ENCODE measurements around the gene TXNDC2. TPM values are rescaled to one million over a fixed set of nuclear protein-coding genes. Genes with fewer than 3 reads are reported as not detected.
A peak's percentile ranks its signal among the peaks of the same experiment; 100 is the strongest.

Gene TXNDC2
- total and polyA plus RNA-seq, 4 donors = 0.21 to 0.65 TPM; not detected in 2

- Histone ChIP-seq H3K4me3 (ENCODE audit: low read length in 2 of 2) (no peak overlapping the region), H3K27ac (ENCODE audit: low read depth in 1 of 2, low read length in 2 of 2) (no peak overlapping the region), H3K4me1 (ENCODE audit: control insufficient read depth in 1 of 2, insufficient read depth in 2 of 2, low read length in 2 of 2) (no peaks in the 10 kb centered on the region), H3K36me3 (ENCODE audit: control insufficient read depth in 1 of 2, insufficient read depth in 2 of 2, low read length in 1 of 2) (no peaks in the 10 kb centered on the region), H3K27me3 (ENCODE audit: control insufficient read depth in 1 of 2, insufficient read depth in 2 of 2, low read length in 1 of 2) (no peaks in the 10 kb centered on the region), H3K9me3 (ENCODE audit: control insufficient read depth, low read length) (no peaks in the 10 kb centered on the region)
- DNase-seq = no peak
- WGBS, 2 donors = 93 to 97% methylated on average over 3 of the region's 3 CpGs
- intact Hi-C loops (cut with DNase I) = no loop called here
- ATAC-seq (ENCODE audit: low FRiP score) = no peak
These were observed 19.1 kb upstream of the TXNDC2 start for GRCh38 chr18:9866627-9867026.

- no peak overlapping the region for H3K27ac ChIP-seq (ENCODE audit: low read depth in 1 of 2, low read length in 2 of 2)
- DNase-seq (no peak), ATAC-seq (ENCODE audit: low FRiP score) (no peak)
- 81 to 87% methylated on average over 4 of the region's 4 CpGs for WGBS, 2 donors
- intact Hi-C loops (cut with DNase I) = no loop called here
- H3K27me3 ChIP-seq (ENCODE audit: control insufficient read depth in 1 of 2, insufficient read depth in 2 of 2, low read length in 1 of 2) = no peaks in the 10 kb centered on the region
- no peaks in the 10 kb centered on the region for H3K36me3 ChIP-seq (ENCODE audit: control insufficient read depth in 1 of 2, insufficient read depth in 2 of 2, low read length in 1 of 2)
- H3K9me3 ChIP-seq (ENCODE audit: control insufficient read depth, low read length) = no peaks in the 10 kb centered on the region
- no peaks in the 10 kb centered on the region for H3K4me1 ChIP-seq (ENCODE audit: control insufficient read depth in 1 of 2, insufficient read depth in 2 of 2, low read length in 2 of 2)
- no peak overlapping the region for H3K4me3 ChIP-seq (ENCODE audit: low read length in 2 of 2)
These were observed 18.6 kb upstream of the TXNDC2 start for GRCh38 chr18:9867071-9867594.

DNA sequence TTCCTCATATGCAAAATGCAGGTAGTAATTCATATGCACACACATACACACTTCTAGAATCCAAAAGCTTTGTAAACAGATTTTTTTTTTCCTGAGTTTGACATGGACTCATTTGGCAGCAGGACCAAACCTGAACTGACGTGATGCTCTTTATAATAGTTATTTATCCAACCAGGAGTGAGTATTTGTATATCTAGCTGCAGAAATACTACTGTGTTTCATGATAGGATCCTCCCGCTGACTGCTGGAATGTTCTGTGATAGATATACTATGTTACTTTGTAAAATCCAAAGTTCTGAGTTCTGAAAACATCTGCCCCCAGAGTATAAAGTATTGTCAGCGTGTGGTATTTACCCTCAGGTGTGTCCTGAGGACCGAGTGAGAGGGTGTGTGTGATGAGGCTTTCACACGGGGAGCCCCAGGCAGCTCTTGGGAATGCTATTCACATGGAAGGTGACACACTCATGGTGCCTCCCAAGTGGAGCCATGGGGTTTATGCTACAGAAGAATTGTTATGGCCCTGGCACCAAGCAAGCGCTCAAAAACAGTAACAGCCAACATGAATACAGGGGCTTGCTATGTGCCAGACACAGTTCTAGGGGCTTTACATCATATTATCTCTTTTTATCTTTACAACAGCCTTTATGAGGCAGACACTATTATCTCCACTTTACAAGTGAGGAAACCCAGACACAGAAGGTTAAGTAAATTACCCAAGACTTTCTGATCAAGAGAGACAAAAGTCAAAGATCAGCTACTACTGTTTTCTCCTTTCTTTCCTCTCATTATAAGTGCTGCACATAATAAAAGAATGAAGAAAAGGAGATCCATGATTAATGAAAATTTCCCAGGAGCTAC, 16.7 kb upstream of the TXNDC2 start:
- WGBS, 2 donors = 70 to 76% methylated on average over 6 of the region's 6 CpGs
- Histone ChIP-seq H3K4me1 (ENCODE audit: control insufficient read depth in 1 of 2, insufficient read depth in 2 of 2, low read length in 2 of 2) (no peaks in the 10 kb centered on the region), H3K27me3 (ENCODE audit: control insufficient read depth in 1 of 2, insufficient read depth in 2 of 2, low read length in 1 of 2) (no peaks in the 10 kb centered on the region), H3K27ac (ENCODE audit: low read depth in 1 of 2, low read length in 2 of 2) (no peak overlapping the region), H3K9me3 (ENCODE audit: control insufficient read depth, low read length) (no peaks in the 10 kb centered on the region), H3K4me3 (ENCODE audit: low read length in 2 of 2) (no peak overlapping the region), H3K36me3 (ENCODE audit: control insufficient read depth in 1 of 2, insufficient read depth in 2 of 2, low read length in 1 of 2) (no peaks in the 10 kb centered on the region)
- intact Hi-C loops (cut with DNase I) = no loop called here
- DNase-seq (no peak), ATAC-seq (ENCODE audit: low FRiP score) (no peak)

GRCh38 chr18:9869715-9870430, 15.9 kb upstream of the TXNDC2 start:
- Histone ChIP-seq H3K27me3 (ENCODE audit: control insufficient read depth in 1 of 2, insufficient read depth in 2 of 2, low read length in 1 of 2) (no peaks in the 10 kb centered on the region), H3K4me3 (ENCODE audit: low read length in 2 of 2) (no peak overlapping the region), H3K4me1 (ENCODE audit: control insufficient read depth in 1 of 2, insufficient read depth in 2 of 2, low read length in 2 of 2) (no peaks in the 10 kb centered on the region), H3K9me3 (ENCODE audit: control insufficient read depth, low read length) (no peaks in the 10 kb centered on the region), H3K27ac (ENCODE audit: low read depth in 1 of 2, low read length in 2 of 2) (no peak overlapping the region), H3K36me3 (ENCODE audit: control insufficient read depth in 1 of 2, insufficient read depth in 2 of 2, low read length in 1 of 2) (no peaks in the 10 kb centered on the region)
- intact Hi-C loops (cut with DNase I) = no loop called here
- no peak for DNase-seq
- WGBS, 2 donors = 68 to 69% methylated on average over 9 of the region's 9 CpGs
- ATAC-seq (ENCODE audit: low FRiP score) = peak; percentile 19

GRCh38 chr18:9870431-9871008, 15.3 kb upstream of the TXNDC2 start:
- H3K4me3 ChIP-seq (ENCODE audit: low read length in 2 of 2) = no peak overlapping the region
- no peaks in the 10 kb centered on the region for H3K4me1 ChIP-seq (ENCODE audit: control insufficient read depth in 1 of 2, insufficient read depth in 2 of 2, low read length in 2 of 2)
- no peak overlapping the region for H3K27ac ChIP-seq (ENCODE audit: low read depth in 1 of 2, low read length in 2 of 2)
- DNase-seq = no peak
- H3K27me3 ChIP-seq (ENCODE audit: control insufficient read depth in 1 of 2, insufficient read depth in 2 of 2, low read length in 1 of 2) = no peaks in the 10 kb centered on the region
- no peaks in the 10 kb centered on the region for H3K36me3 ChIP-seq (ENCODE audit: control insufficient read depth in 1 of 2, insufficient read depth in 2 of 2, low read length in 1 of 2)
- ATAC-seq (ENCODE audit: low FRiP score) = no peak
- intact Hi-C loops (cut with DNase I) = no loop called here
- WGBS, 2 donors = 81 to 83% methylated on average over 4 of the region's 4 CpGs
- no peaks in the 10 kb centered on the region for H3K9me3 ChIP-seq (ENCODE audit: control insufficient read depth, low read length)

GRCh38 chr18:9871244-9871746, 14.5 kb upstream of the TXNDC2 start:
- Histone ChIP-seq H3K27ac (ENCODE audit: low read depth in 1 of 2, low read length in 2 of 2) (no peak overlapping the region), H3K4me1 (ENCODE audit: control insufficient read depth in 1 of 2, insufficient read depth in 2 of 2, low read length in 2 of 2) (no peaks in the 10 kb centered on the region), H3K9me3 (ENCODE audit: control insufficient read depth, low read length) (no peaks in the 10 kb centered on the region), H3K27me3 (ENCODE audit: control insufficient read depth in 1 of 2, insufficient read depth in 2 of 2, low read length in 1 of 2) (no peaks in the 10 kb centered on the region), H3K4me3 (ENCODE audit: low read length in 2 of 2) (no peak overlapping the region), H3K36me3 (ENCODE audit: control insufficient read depth in 1 of 2, insufficient read depth in 2 of 2, low read length in 1 of 2) (no peaks in the 10 kb centered on the region)
- intact Hi-C loops (cut with DNase I) = no loop called here
- WGBS, 2 donors = 83% methylated on average over 6 of the region's 6 CpGs
- no peak for DNase-seq
- ATAC-seq (ENCODE audit: low FRiP score) = no peak

DNA sequence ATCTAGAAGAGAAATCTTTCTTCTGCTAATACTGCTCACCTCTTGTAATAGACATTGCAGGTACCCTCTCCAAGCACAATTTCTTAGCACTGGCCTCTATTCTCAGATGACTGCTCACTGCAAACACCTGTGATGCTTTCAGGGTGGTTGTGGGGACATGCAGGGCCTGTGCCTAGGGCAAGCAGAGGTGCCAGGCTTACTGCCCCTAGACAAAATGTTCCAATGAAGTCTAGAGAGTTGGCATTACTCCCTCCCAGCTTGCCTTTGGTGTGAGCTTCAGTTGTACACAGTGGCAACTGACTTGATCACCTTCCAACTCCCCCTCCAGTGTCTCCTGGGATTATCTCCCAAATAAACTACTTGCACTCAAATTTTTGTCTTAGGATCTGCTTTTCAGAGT, 12.9 kb upstream of the TXNDC2 start:
- no peaks in the 10 kb centered on the region for H3K4me1 ChIP-seq (ENCODE audit: control insufficient read depth in 1 of 2, insufficient read depth in 2 of 2, low read length in 2 of 2)
- DNase-seq = no peak
- no peak overlapping the region for H3K27ac ChIP-seq (ENCODE audit: low read depth in 1 of 2, low read length in 2 of 2)
- no peaks in the 10 kb centered on the region for H3K9me3 ChIP-seq (ENCODE audit: control insufficient read depth, low read length)
- H3K27me3 ChIP-seq (ENCODE audit: control insufficient read depth in 1 of 2, insufficient read depth in 2 of 2, low read length in 1 of 2) = no peaks in the 10 kb centered on the region
- no peak for ATAC-seq (ENCODE audit: low FRiP score)
- intact Hi-C loops (cut with DNase I) = no loop called here
- H3K36me3 ChIP-seq (ENCODE audit: control insufficient read depth in 1 of 2, insufficient read depth in 2 of 2, low read length in 1 of 2) = no peaks in the 10 kb centered on the region
- no peak overlapping the region for H3K4me3 ChIP-seq (ENCODE audit: low read length in 2 of 2)

DNA sequence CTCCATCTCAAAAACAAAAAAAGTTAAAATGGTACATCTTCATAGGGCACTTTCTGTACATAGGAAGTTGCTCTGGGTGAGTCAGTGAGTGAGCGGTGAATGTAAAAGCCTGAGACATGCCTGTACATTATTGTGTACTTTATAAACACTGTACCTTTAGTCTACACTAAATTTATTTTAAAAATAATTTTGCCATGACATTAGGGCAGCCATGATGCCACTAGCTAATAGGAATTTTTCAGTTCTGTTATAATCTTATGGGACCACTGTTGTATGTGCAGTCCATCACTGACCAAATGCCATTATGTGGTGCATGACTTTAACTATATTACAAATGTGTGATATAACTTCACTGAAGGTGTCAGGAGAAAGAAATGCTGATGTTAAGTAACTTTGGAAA, 11.0 kb upstream of the TXNDC2 start:
- Histone ChIP-seq H3K4me3 (ENCODE audit: low read length in 2 of 2) (no peak overlapping the region), H3K9me3 (ENCODE audit: control insufficient read depth, low read length) (no peaks in the 10 kb centered on the region), H3K27ac (ENCODE audit: low read depth in 1 of 2, low read length in 2 of 2) (no peak overlapping the region), H3K4me1 (ENCODE audit: control insufficient read depth in 1 of 2, insufficient read depth in 2 of 2, low read length in 2 of 2) (no peaks in the 10 kb centered on the region), H3K36me3 (ENCODE audit: control insufficient read depth in 1 of 2, insufficient read depth in 2 of 2, low read length in 1 of 2) (no peaks in the 10 kb centered on the region), H3K27me3 (ENCODE audit: control insufficient read depth in 1 of 2, insufficient read depth in 2 of 2, low read length in 1 of 2) (no peaks in the 10 kb centered on the region)
- 100% methylated on average over 1 of the region's 1 CpG for WGBS, 2 donors
- intact Hi-C loops (cut with DNase I) = no loop called here
- no peak for ATAC-seq (ENCODE audit: low FRiP score)
- no peak for DNase-seq
